ENCODE data around the gene COL4A3.
A peak's percentile ranks its signal among the peaks of the same experiment; 100 is the strongest.

The COL4A3 gene

GRCh38 chr2:227234429-227234828, 70.0 kb downstream of the COL4A3 start:
- no peak for TF ChIP-seq CTCF (conservative IDR thresholded peaks at IDR 0.05; ENCODE audit: control insufficient read depth, insufficient read depth, low read depth, low read length)
- peak; percentile 23 for DNase-seq (ENCODE audit: low read depth)
- no peak overlapping the region for H3K4me3 ChIP-seq (ENCODE audit: control insufficient read depth, low read depth, low read length)

- no peak for DNase-seq (ENCODE audit: low read depth)
- H3K4me3 ChIP-seq (ENCODE audit: control insufficient read depth, low read depth, low read length), result no peak overlapping the region
- no peak for TF ChIP-seq CTCF (conservative IDR thresholded peaks at IDR 0.05; ENCODE audit: control insufficient read depth, insufficient read depth, low read depth, low read length)
Observed at GRCh38 chr2:227237786-227238185, 73.4 kb downstream of the COL4A3 start.

GRCh38 chr2:227238238-227239237, 74.1 kb downstream of the COL4A3 start:
- peak; percentile 74 for DNase-seq (ENCODE audit: low read depth)
- TF ChIP-seq CTCF (conservative IDR thresholded peaks at IDR 0.05; ENCODE audit: control insufficient read depth, insufficient read depth, low read depth, low read length), result peak; percentile 99

DNA sequence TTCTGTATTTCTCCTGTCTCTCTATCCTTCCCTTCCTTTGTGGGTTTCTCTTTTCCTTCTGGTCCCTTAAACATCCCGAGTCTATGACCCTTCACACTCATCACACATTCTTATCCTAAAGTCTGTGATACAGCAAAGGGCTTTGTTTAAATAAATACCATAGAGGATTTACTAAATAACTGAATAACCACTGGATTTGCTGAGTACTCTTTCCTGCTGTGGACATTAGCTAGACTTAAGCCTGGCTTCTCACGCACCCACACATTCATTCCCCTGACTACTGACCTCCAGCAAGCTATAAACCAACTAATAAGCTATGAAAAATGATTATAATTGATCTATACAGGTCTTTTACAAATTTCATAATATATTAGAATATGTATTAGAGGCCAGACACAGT, 76.6 kb downstream of the COL4A3 start:
- no peak for TF ChIP-seq CTCF (conservative IDR thresholded peaks at IDR 0.05; ENCODE audit: control insufficient read depth, insufficient read depth, low read depth, low read length)
- H3K4me3 ChIP-seq (ENCODE audit: control insufficient read depth, low read depth, low read length), result no peak overlapping the region
- DNase-seq (ENCODE audit: low read depth), result no peak

More at GRCh38 chr2:227238238-227239237, 74.1 kb downstream of the COL4A3 start:
- no peak overlapping the region for H3K4me3 ChIP-seq (ENCODE audit: control insufficient read depth, low read depth, low read length)

DNA sequence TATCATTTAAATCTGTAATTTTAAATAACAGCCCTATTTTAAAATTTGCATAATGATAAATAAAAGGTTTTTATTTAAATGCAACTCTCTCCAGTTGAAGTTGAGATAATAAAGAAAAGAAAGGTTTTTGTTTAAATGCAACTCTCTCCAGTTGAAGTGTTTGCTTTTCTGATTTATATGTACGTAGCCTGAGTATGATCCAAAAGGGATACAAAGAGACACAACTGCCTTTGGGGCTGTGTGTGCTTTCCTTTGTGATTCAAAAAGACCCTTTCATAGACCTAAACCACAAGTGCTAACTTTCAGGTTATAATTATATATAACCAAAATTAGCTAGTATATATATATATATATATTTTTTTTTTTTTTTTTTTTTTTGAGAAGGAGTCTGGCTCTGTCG, 84.5 kb downstream of the COL4A3 start:
- no peak overlapping the region for H3K4me3 ChIP-seq (ENCODE audit: control insufficient read depth, low read depth, low read length)
- DNase-seq (ENCODE audit: low read depth), result no peak
- no peak for TF ChIP-seq CTCF (conservative IDR thresholded peaks at IDR 0.05; ENCODE audit: control insufficient read depth, insufficient read depth, low read depth, low read length)

DNA sequence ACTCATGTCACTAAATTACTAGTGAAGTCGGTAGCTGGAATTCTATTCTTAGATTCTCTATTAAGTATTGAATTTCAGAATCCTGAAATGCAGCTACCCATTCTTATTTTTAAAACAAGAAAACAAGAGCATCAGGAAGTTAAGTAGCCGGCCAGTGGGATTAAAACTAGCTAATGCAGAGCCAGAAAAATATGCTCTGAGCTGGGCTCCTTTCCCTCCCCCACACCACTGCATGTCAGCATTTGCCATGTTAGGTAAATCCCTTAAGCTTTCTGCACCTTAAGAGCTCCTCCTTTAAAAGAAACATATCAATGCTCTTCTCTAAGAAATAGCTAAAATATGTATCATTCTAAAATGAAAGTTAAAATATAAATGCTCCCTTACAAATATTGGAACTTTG, 88.4 kb downstream of the COL4A3 start:
- no peak for DNase-seq (ENCODE audit: low read depth)
- TF ChIP-seq CTCF (conservative IDR thresholded peaks at IDR 0.05; ENCODE audit: control insufficient read depth, insufficient read depth, low read depth, low read length), result no peak
- no peak overlapping the region for H3K4me3 ChIP-seq (ENCODE audit: control insufficient read depth, low read depth, low read length)

Measured in fibroblast of mammary gland (primary cell).